Globus pallidus (tissue), 1 donor: Measurements from ENCODE around the gene RTN4.
"Not testable (repeated sequence)": the region's sequence is repeated elsewhere in the genome, so short reads cannot be mapped to it uniquely, and the experiment has no call there.

Experiments
- DNase-seq: peaks from one replicate; pipeline ENCODE4 v3.0.0-alpha.2; 2015; ENCODE audit warnings: low spot score

The RTN4 gene

DNA sequence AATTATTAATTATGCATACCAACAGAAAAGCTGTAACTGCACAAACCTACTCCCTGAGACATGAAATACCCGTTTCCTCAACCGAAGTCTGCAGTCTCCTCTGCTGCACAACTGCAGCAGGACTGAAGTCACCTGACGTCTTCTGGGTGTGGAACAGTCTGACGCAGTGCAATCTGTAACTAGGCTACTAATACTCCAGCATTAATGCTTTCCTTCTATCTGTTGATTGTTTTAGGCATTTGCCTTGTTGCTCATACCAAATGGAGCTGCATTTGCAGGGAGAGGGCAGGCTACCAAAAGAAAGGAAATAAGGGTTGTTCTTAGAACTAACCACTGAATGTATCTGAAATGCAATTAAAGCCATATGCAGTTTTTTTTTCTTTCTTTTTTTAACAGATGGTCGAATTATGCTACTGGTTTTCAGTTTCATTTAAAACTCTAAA is 40.1 kb downstream of the RTN4 start:
- DNase-seq: peak; percentile 63

DNA sequence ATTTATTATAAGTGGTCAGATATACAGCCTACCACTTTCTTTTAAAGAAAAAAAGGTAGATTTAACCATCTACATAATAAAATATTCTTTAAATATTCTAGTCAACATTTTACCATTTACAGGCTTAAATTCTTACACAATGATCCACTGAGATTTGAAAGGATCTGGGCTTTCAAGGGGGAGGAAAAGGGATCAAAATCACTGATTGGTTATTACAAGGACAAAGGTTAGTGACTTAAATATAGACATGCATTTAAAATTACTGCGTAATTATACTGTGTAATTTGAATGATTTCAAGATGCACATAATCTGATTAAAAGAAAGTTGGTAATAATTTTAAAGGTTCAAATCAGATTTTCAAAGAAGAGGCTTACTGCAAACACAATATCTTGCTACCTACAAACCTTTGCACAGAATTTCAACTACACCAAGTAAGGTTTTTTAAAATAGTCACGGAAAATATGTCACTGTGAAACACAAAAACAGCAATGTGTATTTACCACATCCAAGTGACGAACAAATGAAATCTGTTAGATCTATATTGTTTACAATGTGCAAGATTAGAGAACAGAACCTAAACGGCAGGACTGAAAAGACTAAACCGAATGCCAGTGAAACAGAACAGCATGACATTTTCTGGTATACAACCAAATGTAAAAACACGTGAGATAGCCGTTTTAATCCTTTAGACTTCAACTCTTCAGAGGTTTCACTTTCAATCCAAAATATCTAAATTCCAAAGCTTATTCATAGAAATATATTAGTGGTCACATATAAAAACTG is 40.8 kb downstream of the RTN4 start:
- DNase-seq: no peak

DNA sequence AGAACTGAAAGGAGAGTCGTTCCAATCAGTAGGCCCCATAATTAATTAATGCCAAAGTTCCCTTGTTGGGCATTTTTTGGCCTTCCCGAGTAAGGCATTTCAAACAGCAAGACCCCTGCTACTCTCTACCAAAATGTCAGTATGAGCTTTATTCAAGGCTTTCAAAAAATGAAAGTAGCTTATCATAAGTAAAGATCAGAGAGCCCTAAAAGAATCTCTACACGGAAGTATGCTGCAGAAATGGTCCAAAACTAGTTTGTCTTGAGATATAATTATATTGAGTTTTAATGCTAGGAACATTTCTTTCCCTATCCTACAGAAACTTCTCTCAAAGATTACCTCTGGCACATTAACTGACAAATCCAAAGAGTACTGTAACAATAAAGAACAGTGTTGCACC is 43.9 kb downstream of the RTN4 start:
- no peak for DNase-seq

DNA sequence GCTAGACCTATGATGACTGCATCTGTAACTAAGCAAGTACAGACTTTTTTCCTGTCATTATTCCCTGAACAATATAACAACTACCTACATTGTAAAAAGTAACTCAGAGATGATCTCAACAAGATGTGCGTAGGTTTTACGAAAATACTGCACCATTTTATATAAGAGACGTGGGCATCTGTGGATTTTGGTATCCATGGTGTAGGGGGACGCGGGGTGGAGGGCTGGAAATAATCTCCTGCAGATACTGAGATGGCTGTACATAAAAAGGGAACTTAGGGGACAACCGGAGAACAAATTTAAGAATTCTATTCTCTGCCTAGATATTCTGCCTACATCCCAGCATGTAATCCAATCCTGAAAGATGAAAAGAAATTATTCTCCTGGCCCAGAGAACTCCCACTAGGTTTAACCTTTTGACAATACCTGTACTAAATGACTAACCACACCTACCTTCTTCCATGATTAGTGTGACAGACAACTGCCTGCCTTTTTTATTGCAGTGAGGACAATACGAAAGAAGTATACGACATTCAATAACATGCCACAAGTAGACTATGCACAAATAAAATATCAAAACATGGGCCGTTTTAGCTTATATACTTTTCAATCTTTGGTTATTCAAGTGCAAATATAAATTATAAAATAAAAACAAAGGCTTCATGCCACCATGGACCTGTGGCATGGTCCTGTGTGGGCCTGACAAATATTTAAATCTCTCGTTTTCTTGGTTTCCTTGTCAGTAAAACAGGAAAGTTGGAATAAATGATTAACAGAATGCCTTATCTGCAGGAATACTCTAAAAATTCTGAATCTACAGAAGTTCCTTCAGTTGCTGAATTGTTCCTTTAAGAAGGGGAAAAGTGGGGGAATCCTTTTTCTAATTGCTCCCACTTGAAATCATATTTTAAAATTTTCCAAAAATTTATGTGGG is 46.3 kb downstream of the RTN4 start:
- DNase-seq: no peak

DNA sequence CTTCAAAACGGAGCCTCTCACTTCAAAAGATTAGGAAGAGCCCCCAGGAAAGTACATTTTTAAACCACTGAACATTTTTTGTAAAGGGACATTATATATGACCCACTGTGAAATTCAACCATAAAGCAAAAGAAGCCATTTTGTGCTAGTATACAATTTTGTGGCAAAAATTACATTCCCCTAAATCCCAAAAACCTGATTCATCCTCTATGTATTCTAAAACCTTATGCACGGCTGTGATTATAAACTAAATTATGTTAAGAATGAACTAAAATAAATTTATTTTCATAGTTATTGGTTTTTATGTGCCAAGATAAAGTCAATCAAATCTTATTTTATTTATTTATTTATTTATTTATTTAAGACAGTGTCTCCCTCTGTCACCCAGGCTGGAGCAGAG is 48.5 kb downstream of the RTN4 start:
- no peak for DNase-seq

DNA sequence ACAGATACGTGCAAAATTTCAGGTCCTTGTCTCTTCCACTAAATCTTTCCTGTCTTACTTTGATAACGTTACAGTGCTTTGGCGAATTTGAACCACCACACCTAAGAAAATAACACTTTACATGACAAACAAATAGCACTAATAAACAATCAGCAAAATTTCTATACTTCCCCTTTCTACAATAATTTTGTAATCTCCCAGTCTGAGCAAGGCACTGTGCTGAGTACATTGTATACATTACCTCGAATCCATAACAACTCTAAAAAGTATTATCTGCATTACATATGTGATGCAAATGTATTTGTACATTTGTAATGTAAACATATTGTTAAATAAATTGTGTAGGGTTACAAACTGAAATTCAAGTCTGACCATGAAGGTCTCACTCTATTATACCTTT is 49.9 kb downstream of the RTN4 start:
- no peak for DNase-seq

DNA sequence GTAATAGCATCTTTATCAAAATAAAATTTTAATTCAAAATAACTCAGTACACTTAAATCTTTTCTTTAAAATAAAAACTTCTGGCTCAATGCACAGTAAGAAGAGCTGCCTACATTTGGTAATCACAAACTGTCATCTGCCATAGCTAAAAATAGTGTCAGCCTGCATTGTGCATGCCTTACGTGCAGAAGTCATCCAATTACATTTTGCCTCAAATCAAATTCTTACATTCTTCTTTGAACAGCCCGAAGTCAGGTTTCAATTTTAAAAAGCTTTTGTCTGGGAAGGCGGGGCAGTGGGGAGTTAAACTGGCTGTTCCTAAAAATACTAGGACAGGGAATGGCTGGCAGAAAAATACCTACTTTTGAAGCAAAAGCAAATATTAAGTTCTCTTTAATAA is 51.1 kb downstream of the RTN4 start:
- no peak for DNase-seq

DNA sequence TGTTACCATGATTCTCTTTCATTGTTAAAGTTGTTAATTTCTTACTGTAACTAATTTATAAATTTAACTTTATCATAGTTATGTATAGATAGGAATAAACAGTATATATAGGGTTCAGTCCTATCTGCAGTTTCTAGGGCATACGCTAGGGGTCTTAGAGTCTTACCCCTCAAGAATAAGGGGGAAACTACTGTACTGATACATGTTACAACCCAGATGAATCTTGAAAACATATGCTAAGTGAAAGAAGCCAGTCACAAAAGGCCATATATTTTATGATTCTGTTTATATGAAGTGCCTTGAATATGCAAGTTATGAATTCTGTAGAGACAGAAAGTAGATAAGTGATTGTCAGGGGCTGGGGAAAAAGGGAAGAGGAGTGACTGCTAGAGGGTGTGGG is 52.4 kb downstream of the RTN4 start:
- DNase-seq: no peak

DNA sequence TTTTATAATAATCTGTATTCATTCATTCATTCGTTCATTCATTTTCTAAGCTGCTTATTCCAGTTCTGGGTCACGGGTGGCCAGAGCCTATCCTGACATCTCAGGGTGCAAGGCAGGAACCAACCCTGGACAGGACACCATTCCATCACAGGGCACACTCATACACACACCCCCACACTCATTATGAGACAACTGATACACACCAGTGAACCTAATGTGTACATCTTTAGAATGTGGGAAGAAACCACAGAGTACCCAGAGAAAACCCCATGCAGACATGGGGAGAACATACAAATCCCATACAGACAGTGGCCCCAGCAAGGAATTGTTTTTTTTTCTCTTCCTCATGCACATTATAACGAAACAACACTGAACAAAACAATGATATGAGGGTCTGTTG is 54.7 kb downstream of the RTN4 start:
- DNase-seq: no peak

DNA sequence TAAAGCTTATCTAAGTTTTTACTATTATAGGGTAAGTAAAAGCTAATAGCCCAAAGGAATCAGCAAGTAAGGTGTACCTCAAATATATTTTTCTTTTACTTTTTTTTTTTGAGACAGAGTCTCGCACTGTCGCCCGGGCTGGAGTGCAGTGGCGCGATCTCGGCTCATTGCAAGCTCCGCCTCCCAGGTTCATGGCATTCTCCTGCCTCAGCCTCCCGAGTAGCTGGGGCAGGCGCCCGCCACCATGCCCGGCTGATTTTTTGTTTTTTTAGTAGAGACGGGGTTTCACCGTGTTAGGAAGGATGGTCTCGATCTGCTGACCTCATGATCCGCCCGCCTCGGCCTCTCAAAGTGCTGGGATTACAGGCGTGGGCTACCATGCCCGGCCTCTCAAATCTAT is 59.6 kb downstream of the RTN4 start:
- DNase-seq: not testable (repeated sequence)

DNA sequence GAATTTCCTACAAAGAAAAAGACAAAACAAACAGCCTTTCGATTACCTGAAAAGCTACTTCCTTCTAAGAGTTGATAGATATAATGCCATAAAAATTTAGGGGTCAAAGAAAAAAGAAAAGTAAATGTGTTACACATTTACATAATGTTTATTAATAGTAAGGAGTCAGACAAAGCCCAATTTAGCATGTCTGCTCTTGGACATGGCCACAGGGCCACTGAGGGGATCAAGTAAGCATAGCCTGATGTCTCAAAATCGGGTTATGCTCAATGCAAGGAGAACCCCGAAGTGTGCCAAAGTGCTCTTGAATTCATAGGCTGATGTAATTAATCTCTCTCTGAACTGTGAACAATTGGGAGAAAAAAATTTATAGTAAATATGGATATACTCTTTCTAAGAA is 61.6 kb downstream of the RTN4 start:
- no peak for DNase-seq

DNA sequence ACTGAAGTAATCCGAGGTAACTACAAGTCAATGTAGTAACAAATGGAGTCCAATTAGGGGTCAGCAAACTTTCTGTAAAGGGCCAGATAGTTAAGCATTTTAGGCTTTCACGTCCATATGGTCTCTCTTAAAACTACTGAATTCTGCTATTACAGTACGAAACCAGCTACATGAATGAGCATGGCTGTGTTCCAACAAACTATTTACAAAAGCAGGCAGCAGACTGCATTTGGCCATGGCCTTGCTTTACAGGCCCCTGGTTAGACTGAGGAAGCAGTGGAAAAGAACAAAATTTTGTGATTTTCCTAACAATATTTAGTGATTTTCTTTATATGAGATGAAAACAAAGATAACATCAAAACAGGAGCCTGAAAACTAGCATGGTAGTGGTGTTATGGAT is 64.0 kb downstream of the RTN4 start:
- DNase-seq: no peak

DNA sequence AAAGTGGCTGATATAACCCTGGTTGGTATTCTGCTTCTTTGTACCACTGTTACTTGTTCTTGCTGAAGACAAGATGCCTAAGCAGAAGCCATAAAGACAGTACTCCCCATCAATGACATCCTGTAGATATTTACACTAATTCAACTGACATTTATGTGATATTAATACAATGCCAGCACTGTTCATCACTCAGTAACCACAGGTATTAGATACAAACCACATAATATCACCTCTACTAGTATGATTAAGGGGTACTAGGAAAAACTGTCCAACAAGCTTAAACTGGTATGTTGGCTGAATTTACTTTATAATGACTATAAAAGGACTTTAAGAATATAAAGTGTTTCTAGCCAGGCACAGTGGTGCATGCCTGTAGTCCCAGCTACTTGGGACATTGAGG is 65.8 kb downstream of the RTN4 start:
- no peak for DNase-seq

DNA sequence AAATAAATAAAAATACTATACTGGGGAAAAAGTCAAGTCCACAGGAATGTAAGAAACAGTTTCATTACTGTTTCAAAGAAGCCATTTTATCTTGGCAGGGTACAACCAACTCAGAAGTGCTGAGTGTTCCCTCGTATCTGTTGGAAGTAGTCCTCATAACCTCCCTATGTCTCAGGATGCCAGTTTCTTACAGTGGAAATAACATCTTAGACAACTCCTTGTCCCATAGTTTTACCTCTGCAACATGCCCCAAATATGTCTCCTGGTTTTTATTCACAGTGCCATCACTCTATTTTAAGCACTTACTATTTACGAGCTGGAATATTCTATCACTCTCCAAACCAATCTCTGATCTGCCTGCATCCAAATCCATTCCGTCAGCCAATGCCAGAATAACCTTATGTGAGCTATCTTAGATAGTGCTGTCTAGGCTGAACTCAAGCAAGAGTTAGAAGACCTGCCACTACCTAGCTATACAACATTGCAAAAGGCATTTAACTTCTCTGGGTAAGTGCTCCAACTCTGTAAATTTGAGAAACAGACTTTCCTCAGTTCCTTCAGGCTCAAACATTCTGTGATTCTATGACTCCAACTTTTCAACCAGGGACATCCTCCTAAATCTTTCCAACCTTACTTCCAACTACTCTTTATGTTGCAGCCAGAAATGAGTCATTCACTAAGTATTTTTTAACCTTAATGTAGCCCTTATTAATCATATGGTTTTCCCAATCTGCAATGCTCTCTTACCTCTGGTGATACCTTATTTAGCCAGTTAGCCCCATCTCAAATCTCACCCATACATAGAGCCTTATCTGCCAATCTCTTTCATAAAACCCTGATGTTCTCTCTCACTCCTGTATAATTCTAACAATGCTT is 66.7 kb downstream of the RTN4 start:
- no peak for DNase-seq

DNA sequence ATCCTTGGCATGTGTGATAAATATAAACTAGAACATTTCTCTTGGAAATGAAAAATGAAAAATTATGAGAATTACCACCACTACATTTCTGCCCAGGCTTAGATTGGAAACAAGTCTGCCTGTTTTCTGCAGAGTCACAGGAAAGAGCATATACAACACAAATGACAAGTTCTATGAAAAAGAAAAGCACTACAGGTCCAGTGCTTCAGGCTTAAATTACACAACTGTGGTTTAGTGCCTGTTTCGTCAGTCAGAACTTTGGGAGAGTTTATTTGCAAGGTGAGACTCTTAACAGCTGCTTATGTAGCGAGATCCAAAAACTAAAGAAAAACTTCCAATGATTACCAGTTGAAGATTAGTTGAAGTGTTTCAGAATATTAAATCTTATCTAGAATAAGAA is 68.9 kb downstream of the RTN4 start:
- no peak for DNase-seq

DNA sequence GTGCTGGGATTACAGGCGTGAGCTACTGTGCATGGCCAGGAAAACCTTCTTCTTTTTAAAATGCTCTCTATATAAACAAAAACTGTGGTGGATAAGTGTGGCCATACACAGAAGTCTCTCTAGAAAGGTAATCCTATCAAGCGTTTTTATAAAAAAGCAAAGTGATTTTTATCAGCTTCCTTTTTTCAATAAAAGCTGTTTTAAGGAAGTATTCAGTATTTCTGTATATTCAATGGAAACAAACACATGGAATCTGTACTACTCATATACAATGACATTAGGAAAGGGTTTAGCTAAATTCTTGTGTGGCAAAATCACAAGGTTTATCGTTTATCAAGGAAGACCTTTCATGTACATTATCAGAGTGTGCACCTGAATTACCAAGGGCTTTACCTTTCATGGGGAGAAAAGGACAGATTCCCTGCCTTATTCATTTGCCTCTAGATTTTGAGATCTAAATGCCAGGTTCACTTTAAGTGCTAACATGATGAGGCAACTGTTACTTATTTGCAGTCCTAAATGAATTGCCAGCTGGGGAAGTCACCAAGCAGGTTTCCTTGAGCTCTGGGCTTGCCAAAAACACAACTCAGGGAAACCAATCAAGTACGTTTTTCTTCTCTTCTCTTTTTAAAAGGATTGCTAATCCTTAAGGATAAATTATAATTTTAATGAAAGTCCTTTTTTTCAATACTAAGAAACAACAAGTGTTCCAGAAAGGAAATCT is 70.8 kb downstream of the RTN4 start:
- DNase-seq: no peak

DNA sequence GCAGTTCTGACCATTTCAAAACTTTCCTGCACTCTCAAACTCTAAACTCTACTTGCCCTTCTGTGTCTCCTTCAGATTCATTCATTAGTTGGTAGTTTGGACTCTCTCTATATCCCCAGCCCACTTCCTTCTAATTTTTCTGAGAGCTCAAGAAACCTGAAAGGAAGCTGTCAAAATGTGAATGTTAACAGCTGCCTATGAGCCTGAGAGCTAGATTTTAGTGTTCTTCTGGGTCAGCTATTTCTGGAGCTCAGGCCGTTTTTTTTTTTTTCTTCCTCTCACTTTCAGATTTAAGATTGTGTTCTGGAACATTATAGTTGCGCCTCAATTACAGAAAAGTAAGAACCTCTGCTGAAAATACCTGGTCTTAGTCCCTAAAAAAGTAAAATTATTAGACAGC is 73.1 kb downstream of the RTN4 start:
- no peak for DNase-seq

DNA sequence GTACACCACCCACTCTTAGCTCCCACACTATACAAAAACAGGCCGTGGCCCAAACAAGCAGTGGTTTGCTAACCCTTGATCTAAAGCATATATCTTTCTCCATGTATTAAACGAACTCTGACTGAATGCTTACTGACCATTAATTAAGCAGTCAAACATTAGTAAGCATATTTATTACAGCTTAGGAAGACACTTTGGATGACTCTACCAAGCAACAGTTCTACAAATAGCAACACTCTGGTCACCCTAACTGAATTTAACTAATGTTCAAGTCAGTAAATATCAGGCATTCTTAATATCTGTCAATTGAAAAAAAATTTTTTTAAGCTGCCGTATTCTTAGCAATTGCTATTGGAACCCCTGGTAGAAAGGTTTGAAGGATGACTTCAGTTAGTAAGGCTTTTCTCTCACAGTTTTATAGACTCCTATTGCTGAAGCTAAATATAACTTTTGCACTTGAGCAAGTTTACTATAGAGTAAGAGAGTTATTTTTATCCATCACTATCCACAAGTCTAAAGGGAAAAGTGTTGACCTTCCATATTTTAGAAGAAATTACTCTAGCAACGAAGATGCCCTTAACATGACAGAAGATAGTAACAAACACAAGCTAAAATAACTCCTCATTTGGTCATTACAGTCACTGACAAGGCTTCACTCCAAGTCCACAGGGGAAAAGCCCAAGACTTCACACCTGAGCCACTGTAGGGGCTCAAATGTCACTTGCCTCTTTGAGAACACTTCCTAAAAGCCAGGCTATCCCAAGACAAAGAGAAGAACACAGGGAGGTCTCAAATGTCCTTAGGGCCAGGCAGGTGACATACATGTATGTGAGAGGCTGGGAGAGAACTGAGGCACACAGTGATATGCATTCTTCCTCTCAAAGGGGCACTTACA is 74.4 kb downstream of the RTN4 start:
- DNase-seq: no peak

DNA sequence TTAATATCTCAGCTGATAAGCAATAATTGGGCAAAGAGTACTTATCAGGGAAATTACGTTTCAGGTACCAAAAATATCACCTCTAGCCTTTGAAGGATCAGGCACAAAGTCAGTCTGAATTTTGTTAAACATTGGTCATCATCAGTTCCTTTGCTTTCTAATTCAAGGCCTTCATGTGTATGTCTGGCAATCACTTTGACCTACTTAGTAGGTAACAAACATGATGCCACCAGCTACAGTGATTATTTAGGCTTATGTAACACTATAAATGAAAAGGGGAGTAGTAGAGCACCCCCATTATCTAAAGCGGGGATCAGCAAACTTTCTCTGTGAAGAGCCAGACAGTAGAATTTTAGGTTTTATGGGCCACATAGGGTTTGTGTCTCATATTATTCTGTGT is 75.1 kb downstream of the RTN4 start:
- DNase-seq: no peak

DNA sequence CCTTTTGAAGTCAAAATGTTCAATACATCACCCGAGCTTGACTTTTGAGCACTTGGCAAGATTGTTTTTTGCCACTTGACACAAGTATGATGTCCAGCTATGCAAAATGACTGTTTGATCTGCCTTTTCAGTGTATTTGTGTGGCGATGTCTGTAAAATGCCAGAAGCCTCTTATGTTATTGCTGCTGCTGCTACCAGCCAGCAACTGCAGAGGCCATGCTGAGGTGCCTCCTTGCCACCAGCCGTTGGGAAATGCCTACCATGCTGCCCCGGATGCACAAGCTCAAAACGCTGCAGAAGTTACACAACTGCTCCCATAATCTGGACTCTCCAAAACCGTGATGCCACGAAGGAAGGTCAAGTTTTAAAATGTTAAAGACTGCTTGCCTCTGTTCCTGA is 80.3 kb downstream of the RTN4 start:
- no peak for DNase-seq
